ENCODE results near the gene P4HA1. TPM values are rescaled to one million over a fixed set of nuclear protein-coding genes. Genes with fewer than 3 reads are reported as not detected.

Gene P4HA1
- total RNA-seq, 1 experiment from 2014 or later = 20.9 TPM

- no peaks in the 10 kb centered on the region for H3K27me3 Mint-ChIP-seq (ENCODE audit: unreplicated experiment)
- no peak for DNase-seq
- H3K9me3 Mint-ChIP-seq (ENCODE audit: low read depth, unreplicated experiment) = no peaks in the 10 kb centered on the region
- intact Hi-C loops (cut with micrococcal nuclease; ENCODE audit: unreplicated experiment) = no loop called here
- H3K36me3 Mint-ChIP-seq (ENCODE audit: insufficient read depth, unreplicated experiment) = peaks cover 33% of the 10 kb centered on the region
- no peak overlapping the region for H3K27ac Mint-ChIP-seq (ENCODE audit: unreplicated experiment)
- H3K4me3 Mint-ChIP-seq (ENCODE audit: low read depth, unreplicated experiment) = no peak overlapping the region
- BruUV-seq (replicated peaks) = no TSS peak
- CTCF ChIA-PET = interaction anchor here (0.7 to 1.8 kb wide), 2 partner anchors 11 to 34 kb away, joined by 3 to 5 read pairs; partner anchors contain the start of gene NUDT13
- no peaks in the 10 kb centered on the region for H3K4me1 Mint-ChIP-seq (ENCODE audit: low read depth, unreplicated experiment)
- TF ChIP-seq CTCF (IDR thresholded peaks at IDR 0.05; ENCODE audit: unreplicated experiment) = no peak
Observed at GRCh38 chr10:73099141-73099540, 2.5 kb upstream of the P4HA1 start.

GRCh38 chr10:73097305-73097670 is 622 bp upstream of the P4HA1 start:
- BruUV-seq (replicated peaks) = no TSS peak
- Mint-ChIP-seq H3K4me1 (ENCODE audit: low read depth, unreplicated experiment) (no peaks in the 10 kb centered on the region), H3K36me3 (ENCODE audit: insufficient read depth, unreplicated experiment) (peaks cover 33% of the 10 kb centered on the region), H3K27me3 (ENCODE audit: unreplicated experiment) (no peaks in the 10 kb centered on the region), H3K4me3 (ENCODE audit: low read depth, unreplicated experiment) (peak overlapping the region; percentile 95), H3K9me3 (ENCODE audit: low read depth, unreplicated experiment) (no peaks in the 10 kb centered on the region), H3K27ac (ENCODE audit: unreplicated experiment) (peak overlapping the region; percentile 96)
- DNase-seq = no peak
- no peak for TF ChIP-seq CTCF (IDR thresholded peaks at IDR 0.05; ENCODE audit: unreplicated experiment)
- intact Hi-C loops (cut with micrococcal nuclease; ENCODE audit: unreplicated experiment) = loop anchor here (2.0 kb wide), 1 partner anchor 62 kb away; no protein-coding TSS in a partner anchor
- CTCF ChIA-PET = interaction anchor here (0.6 to 1.8 kb wide), 3 partner anchors 14 to 71 kb away, joined by 3 to 9 read pairs (median 7); partner anchors contain the start of genes ECD, FAM149B1 and NUDT13

GRCh38 chr10:73096041-73096448 is 621 bp downstream of the P4HA1 start:
- BruUV-seq (replicated peaks) = TSS peak; percentile 49
- H3K27ac Mint-ChIP-seq (ENCODE audit: unreplicated experiment) = peak overlapping the region; percentile 96
- CTCF ChIA-PET = interaction anchor here (0.7 to 1.8 kb wide), 9 partner anchors 15 to 648 kb away, joined by 3 to 9 read pairs (median 4); partner anchors contain the start of genes ECD, FAM149B1 and NUDT13
- no peaks in the 10 kb centered on the region for H3K9me3 Mint-ChIP-seq (ENCODE audit: low read depth, unreplicated experiment)
- peaks cover 33% of the 10 kb centered on the region for H3K36me3 Mint-ChIP-seq (ENCODE audit: insufficient read depth, unreplicated experiment)
- H3K4me1 Mint-ChIP-seq (ENCODE audit: low read depth, unreplicated experiment) = no peaks in the 10 kb centered on the region
- peak overlapping the region; percentile 95 for H3K4me3 Mint-ChIP-seq (ENCODE audit: low read depth, unreplicated experiment)
- intact Hi-C loops (cut with micrococcal nuclease; ENCODE audit: unreplicated experiment) = loop anchor here (2.0 kb wide), 1 partner anchor 63 kb away; no protein-coding TSS in a partner anchor
- H3K27me3 Mint-ChIP-seq (ENCODE audit: unreplicated experiment) = no peaks in the 10 kb centered on the region
- DNase-seq = peak; percentile 72
- no peak for TF ChIP-seq CTCF (IDR thresholded peaks at IDR 0.05; ENCODE audit: unreplicated experiment)

- no peaks in the 10 kb centered on the region for H3K9me3 Mint-ChIP-seq (ENCODE audit: low read depth, unreplicated experiment)
- intact Hi-C loops (cut with micrococcal nuclease; ENCODE audit: unreplicated experiment) = loop anchor here (2.0 kb wide), 1 partner anchor 63 kb away; no protein-coding TSS in a partner anchor
- TF ChIP-seq CTCF (IDR thresholded peaks at IDR 0.05; ENCODE audit: unreplicated experiment) = no peak
- H3K27ac Mint-ChIP-seq (ENCODE audit: unreplicated experiment) = peak overlapping the region; percentile 96
- H3K4me1 Mint-ChIP-seq (ENCODE audit: low read depth, unreplicated experiment) = no peaks in the 10 kb centered on the region
- peaks cover 33% of the 10 kb centered on the region for H3K36me3 Mint-ChIP-seq (ENCODE audit: insufficient read depth, unreplicated experiment)
- no TSS peak for BruUV-seq (replicated peaks)
- H3K4me3 Mint-ChIP-seq (ENCODE audit: low read depth, unreplicated experiment) = peak overlapping the region; percentile 95
- CTCF ChIA-PET = interaction anchor here (0.6 to 1.8 kb wide), 11 partner anchors 16 to 648 kb away, joined by 3 to 9 read pairs (median 4); partner anchors contain the start of genes ECD, FAM149B1 and NUDT13
- no peaks in the 10 kb centered on the region for H3K27me3 Mint-ChIP-seq (ENCODE audit: unreplicated experiment)
- peak; percentile 53 for DNase-seq
Observed at GRCh38 chr10:73095481-73096021, 1.1 kb downstream of the P4HA1 start.

Data from Calu3 (cell line).